ENCODE measurements around the gene PARP14.

DNA sequence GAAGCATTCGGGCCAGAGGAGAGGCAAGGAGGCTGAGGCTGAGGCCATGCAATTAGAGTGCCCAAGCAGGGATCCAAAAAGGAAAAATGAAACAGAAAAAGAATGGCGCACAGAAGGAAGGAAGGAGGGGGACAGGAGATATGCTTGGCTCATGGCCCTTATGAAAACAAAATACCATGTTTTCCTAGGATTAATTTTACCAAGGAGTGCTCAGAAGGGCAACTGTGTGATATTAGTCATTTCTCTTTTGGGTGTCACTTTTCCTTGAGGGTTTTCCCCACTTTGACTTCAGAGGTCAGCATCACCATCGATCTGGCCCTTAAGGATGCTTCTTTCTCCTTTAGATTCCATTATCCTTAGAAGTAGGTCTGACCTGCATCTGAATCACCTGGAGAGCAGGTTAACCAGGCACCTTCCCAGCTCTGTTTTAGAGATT lies 1.4 kb downstream of the PARP14 start:
- TF ChIP-seq EP300 (conservative IDR thresholded peaks at IDR 0.05; ENCODE audit: poor library complexity, severe bottlenecking) (no peak), CTCF (IDR thresholded peaks at IDR 0.05; ENCODE audit: poor library complexity, severe bottlenecking) (no peak), POLR2AphosphoS5 (IDR thresholded peaks at IDR 0.05) (no peak), MXI1 (conservative IDR thresholded peaks at IDR 0.05; ENCODE audit: poor library complexity, severe bottlenecking) (no peak), TAF1 (IDR thresholded peaks at IDR 0.05; ENCODE audit: low read depth) (no peak)
- TF ChIP-seq, protein P1, sequence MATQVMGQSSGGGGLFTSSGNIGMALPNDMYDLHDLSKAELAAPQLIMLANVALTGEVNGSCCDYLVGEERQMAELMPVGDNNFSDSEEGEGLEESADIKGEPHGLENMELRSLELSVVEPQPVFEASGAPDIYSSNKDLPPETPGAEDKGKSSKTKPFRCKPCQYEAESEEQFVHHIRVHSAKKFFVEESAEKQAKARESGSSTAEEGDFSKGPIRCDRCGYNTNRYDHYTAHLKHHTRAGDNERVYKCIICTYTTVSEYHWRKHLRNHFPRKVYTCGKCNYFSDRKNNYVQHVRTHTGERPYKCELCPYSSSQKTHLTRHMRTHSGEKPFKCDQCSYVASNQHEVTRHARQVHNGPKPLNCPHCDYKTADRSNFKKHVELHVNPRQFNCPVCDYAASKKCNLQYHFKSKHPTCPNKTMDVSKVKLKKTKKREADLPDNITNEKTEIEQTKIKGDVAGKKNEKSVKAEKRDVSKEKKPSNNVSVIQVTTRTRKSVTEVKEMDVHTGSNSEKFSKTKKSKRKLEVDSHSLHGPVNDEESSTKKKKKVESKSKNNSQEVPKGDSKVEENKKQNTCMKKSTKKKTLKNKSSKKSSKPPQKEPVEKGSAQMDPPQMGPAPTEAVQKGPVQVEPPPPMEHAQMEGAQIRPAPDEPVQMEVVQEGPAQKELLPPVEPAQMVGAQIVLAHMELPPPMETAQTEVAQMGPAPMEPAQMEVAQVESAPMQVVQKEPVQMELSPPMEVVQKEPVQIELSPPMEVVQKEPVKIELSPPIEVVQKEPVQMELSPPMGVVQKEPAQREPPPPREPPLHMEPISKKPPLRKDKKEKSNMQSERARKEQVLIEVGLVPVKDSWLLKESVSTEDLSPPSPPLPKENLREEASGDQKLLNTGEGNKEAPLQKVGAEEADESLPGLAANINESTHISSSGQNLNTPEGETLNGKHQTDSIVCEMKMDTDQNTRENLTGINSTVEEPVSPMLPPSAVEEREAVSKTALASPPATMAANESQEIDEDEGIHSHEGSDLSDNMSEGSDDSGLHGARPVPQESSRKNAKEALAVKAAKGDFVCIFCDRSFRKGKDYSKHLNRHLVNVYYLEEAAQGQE (IDR thresholded peaks at IDR 0.05; ENCODE audit: borderline replicate concordance), result no peak

All from neural cell (in vitro differentiated cells).